WERI-Rb-1 (cell line): ENCODE measurements around the gene VTI1A.
"Not testable (repeated sequence)": the region's sequence is repeated elsewhere in the genome, so short reads cannot be mapped to it uniquely, and the experiment has no call there.

Experiments
- DNase-seq: peaks from one replicate; pipeline ENCODE4 v3.0.0-alpha.2; 2020
- H3K27ac ChIP-seq: fragments of 250-450 bp; sonication (Bioruptor Pico); 2 replicates; pipeline ENCODE4 v1.5.1; 2020; ENCODE audit warnings: mild to moderate bottlenecking, moderate library complexity
- H3K27me3 ChIP-seq: fragments of 250-450 bp; sonication (Bioruptor Pico); 2 replicates; pipeline ENCODE4 v1.5.1; 2021; ENCODE audit warnings: mild to moderate bottlenecking, low read depth, moderate library complexity; ENCODE audit not compliant: insufficient read depth, severe bottlenecking
- H3K36me3 ChIP-seq: fragments of 250-450 bp; sonication (Bioruptor Pico); 2 replicates; pipeline ENCODE4 v1.5.1; 2020; ENCODE audit warnings: mild to moderate bottlenecking, moderate library complexity
- H3K4me3 ChIP-seq: 2 replicates; pipeline ENCODE4 v1.5.1; 2011; ENCODE audit warnings: low read depth, mild to moderate bottlenecking, control low read depth, low read length
- H3K9me3 ChIP-seq: fragments of 250-450 bp; sonication (Bioruptor Pico); 2 replicates; pipeline ENCODE4 v1.5.1; 2021; ENCODE audit warnings: mild to moderate bottlenecking, moderate library complexity; ENCODE audit not compliant: severe bottlenecking
- CTCF ChIP-seq: IDR thresholded peaks from 2 replicates; pipeline ENCODE4 v1.5.1; 2011; ENCODE audit warnings: low read depth, mild to moderate bottlenecking, control low read depth, inconsistent platforms, low read length

VTI1A gene

GRCh38 chr10:112858986-112859651 lies 412.1 kb downstream of the VTI1A start:
- Histone ChIP-seq H3K36me3 (no peaks in the 10 kb centered on the region), H3K9me3 (no peaks in the 10 kb centered on the region)
- TF ChIP-seq CTCF: no peak

GRCh38 chr10:112859793-112860192 lies 412.8 kb downstream of the VTI1A start:
- Histone ChIP-seq H3K27me3 (no peaks in the 10 kb centered on the region), H3K9me3 (no peaks in the 10 kb centered on the region), H3K27ac (no peak overlapping the region), H3K4me3 (no peak overlapping the region), H3K36me3 (no peaks in the 10 kb centered on the region)
- no peak for DNase-seq
- TF ChIP-seq CTCF: no peak

More at GRCh38 chr10:112858986-112859651, 412.1 kb downstream of the VTI1A start:
- no peak for DNase-seq
- H3K4me3 ChIP-seq: no peak overlapping the region
- no peaks in the 10 kb centered on the region for H3K27me3 ChIP-seq
- no peak overlapping the region for H3K27ac ChIP-seq

- not testable (repeated sequence) for H3K27ac ChIP-seq, H3K9me3 ChIP-seq, H3K4me3 ChIP-seq, H3K27me3 ChIP-seq, H3K36me3 ChIP-seq, DNase-seq
Observed at GRCh38 chr10:112863461-112863860, 416.4 kb downstream of the VTI1A start.
